Transverse colon (tissue), 4 donors: Measurements from ENCODE around the gene ZC3H7A. TPM values are rescaled to one million over a fixed set of nuclear protein-coding genes. Genes with fewer than 3 reads are reported as not detected.
A peak's percentile ranks its signal among the peaks of the same experiment; 100 is the strongest.

Experiments used
- DNase-seq: peaks from one replicate; pipeline ENCODE4 v3.0.0-alpha.2; 2019
- H3K27ac ChIP-seq, 4 donors: fragments of 200-600 bp; sonication (generic); 2 replicates each; pipeline ENCODE4 v1.5.1; 2016 to 2018; ENCODE audit warnings: inconsistent platforms in 4 of 4
- H3K27me3 ChIP-seq: fragments of 200-600 bp; sonication (generic); 2 replicates; pipeline ENCODE4 v1.5.1; 2017; ENCODE audit warnings: inconsistent platforms
- H3K36me3 ChIP-seq, 4 donors: fragments of 200-600 bp; sonication (generic); 2 replicates each; pipeline ENCODE4 v1.5.1; 2017 to 2019; ENCODE audit warnings: inconsistent platforms in 4 of 4
- H3K4me1 ChIP-seq, 4 donors: fragments of 200-600 bp; sonication (generic); 2 replicates each; pipeline ENCODE4 v1.5.1; 2017 to 2020; ENCODE audit warnings: inconsistent platforms in 4 of 4
- H3K4me3 ChIP-seq, 4 donors: fragments of 200-600 bp; sonication (generic); 1 replicate in 1 of 4; 2 replicates in 3 of 4; pipeline versions ENCODE4 v1.5.1 to v1.6.1; 2017 to 2019; ENCODE audit warnings: inconsistent platforms in 4 of 4
- H3K9me3 ChIP-seq, 2 donors: fragments of 200-600 bp; sonication (generic); 2 replicates each; pipeline ENCODE4 v1.5.1; 2017 to 2019; ENCODE audit warnings: inconsistent platforms in 2 of 2
- CTCF ChIP-seq, 5 experiments: fragments of 200-600 bp in 3 of 5; fragments of 450-650 bp in 2 of 5; sonication (generic) in 3 of 5; IDR thresholded peaks; 1 replicate in 2 of 5; 2 replicates in 3 of 5; pipeline ENCODE4 v1.5.1; 2016 to 2017; ENCODE audit warnings: antibody characterized with exemption in 5 of 5, inconsistent platforms in 3 of 5, mild to moderate bottlenecking in 2 of 5, moderate library complexity in 1 of 5
- EP300 ChIP-seq: sonication (generic); formaldehyde crosslinking; IDR thresholded peaks from one replicate; pipeline ENCODE4 v1.6.1; 2017; ENCODE audit warnings: antibody characterized with exemption, low read depth
- POLR2A ChIP-seq: fragments of 450-650 bp; IDR thresholded peaks from one replicate; pipeline ENCODE4 v1.6.1; 2016; ENCODE audit warnings: antibody characterized with exemption, mild to moderate bottlenecking, moderate library complexity
- POLR2AphosphoS5 ChIP-seq, 3 donors: sonication (generic); formaldehyde crosslinking; IDR thresholded peaks; one replicate each; pipeline ENCODE4 v1.6.1; 2016; ENCODE audit warnings: antibody characterized with exemption in 3 of 3
- WGBS, 2 donors: methylation state at CpG; one replicate each; pipeline ENCODE4 v1.1.5; 2018; ENCODE audit warnings: low coverage in 1 of 2; 5-methylcytosine and 5-hydroxymethylcytosine counted together
- in situ Hi-C, 4 donors: fragments of 200-750 bp; cut with MboI; loops; one replicate each; pipeline versions ENCODE4 v1.15.0 to v1.15.1; 2017; ENCODE audit warnings: low sequenced_read_pairs in 3 of 4, low pct_ligation_motif_present in 1 of 4, low pct_unique_long_range_greater_than_20kb in 1 of 4
- intact Hi-C: fragments of 100-400 bp; cut with DNase I; formaldehyde crosslinking; loops from one replicate; pipeline ENCODE4 v1.15.1; 2023; ENCODE audit warnings: low total_unique reads
- total RNA-seq, 4 donors: library from RNA; depleted of rRNA; stranded (reverse); fragments of >200 nt; gene quantifications; one replicate each; pipeline ENCODE4 v1.1.0, GENCODE V29; 2016

Gene ZC3H7A
- total RNA-seq, 4 donors from 2014 or later = 38.1 to 92.0 (median 63.3) TPM

- H3K27me3 ChIP-seq = no peaks in the 10 kb centered on the region
- H3K4me1 ChIP-seq = no peaks in the 10 kb centered on the region
- no peak overlapping the region for H3K27ac ChIP-seq
- no peak for DNase-seq
- WGBS, 2 donors = 94 to 100% methylated on average over 1 of the region's 1 CpG
- no peak for TF ChIP-seq CTCF (IDR thresholded peaks at IDR 0.05)
- no peak for TF ChIP-seq POLR2AphosphoS5 (IDR thresholded peaks at IDR 0.05)
- no peak for TF ChIP-seq POLR2A
- no peak for TF ChIP-seq EP300
- H3K4me3 ChIP-seq = no peak overlapping the region
- H3K9me3 ChIP-seq = no peaks in the 10 kb centered on the region
- in situ Hi-C loops (loop anchor here in 2 of 4 donors (25.0 kb wide), 1 partner anchor 321 kb away; no protein-coding TSS in a partner anchor), intact Hi-C loops (no loop called here)
- peaks cover 0 to 11% (median 0%) of the 10 kb centered on the region in 4 donors for H3K36me3 ChIP-seq
Measured at GRCh38 chr16:11708421-11708820, 88.6 kb downstream of the ZC3H7A start.

GRCh38 chr16:11707679-11708197, 89.3 kb downstream of the ZC3H7A start:
- TF ChIP-seq EP300 (no peak), POLR2AphosphoS5 (IDR thresholded peaks at IDR 0.05) (no peak), CTCF (IDR thresholded peaks at IDR 0.05) (no peak), POLR2A (no peak)
- in situ Hi-C loops (loop anchor here in 2 of 4 donors (25.0 kb wide), 1 partner anchor 320 kb away; no protein-coding TSS in a partner anchor), intact Hi-C loops (no loop called here)
- H3K9me3 ChIP-seq = no peaks in the 10 kb centered on the region
- peaks cover 0 to 8% (median 0%) of the 10 kb centered on the region in 4 donors for H3K36me3 ChIP-seq
- H3K27me3 ChIP-seq = no peaks in the 10 kb centered on the region
- H3K27ac ChIP-seq = no peak overlapping the region
- H3K4me1 ChIP-seq = no peaks in the 10 kb centered on the region
- H3K4me3 ChIP-seq = no peak overlapping the region
- no peak for DNase-seq
- 94 to 95% methylated on average over 4 of the region's 4 CpGs for WGBS, 2 donors

GRCh38 chr16:11706180-11706742, 90.8 kb downstream of the ZC3H7A start:
- no peaks in the 10 kb centered on the region for H3K27me3 ChIP-seq
- peak overlapping the region in 1 of 4 donors; percentile 6 for H3K27ac ChIP-seq
- in situ Hi-C loops = loop anchor here in 2 of 4 donors (25.0 kb wide), 1 partner anchor 319 kb away; no protein-coding TSS in a partner anchor
- no peak for TF ChIP-seq POLR2AphosphoS5 (IDR thresholded peaks at IDR 0.05)
- TF ChIP-seq POLR2A = no peak
- TF ChIP-seq EP300 = no peak
- no peak for TF ChIP-seq CTCF (IDR thresholded peaks at IDR 0.05)
- WGBS, 2 donors = 96% methylated on average over 5 of the region's 5 CpGs; no CpG with 5 or more reads in 1 of the 2 donors
- H3K36me3 ChIP-seq = peaks cover 0 to 8% (median 0%) of the 10 kb centered on the region in 4 donors
- intact Hi-C loops = no loop called here
- H3K4me3 ChIP-seq = no peak overlapping the region
- no peaks in the 10 kb centered on the region for H3K9me3 ChIP-seq
- no peaks in the 10 kb centered on the region for H3K4me1 ChIP-seq
- peak; percentile 50 for DNase-seq

GRCh38 chr16:11705311-11706025, 91.6 kb downstream of the ZC3H7A start:
- H3K27ac ChIP-seq = no peak overlapping the region
- 81 to 88% methylated on average over 6 of the region's 6 CpGs for WGBS, 2 donors
- in situ Hi-C loops (loop anchor here in 2 of 4 donors (25.0 kb wide), 1 partner anchor 318 kb away; no protein-coding TSS in a partner anchor), intact Hi-C loops (no loop called here)
- H3K4me1 ChIP-seq = peaks cover 0 to 3% (median 0%) of the 10 kb centered on the region in 4 donors
- no peaks in the 10 kb centered on the region for H3K27me3 ChIP-seq
- TF ChIP-seq POLR2AphosphoS5 (IDR thresholded peaks at IDR 0.05) (no peak), CTCF (IDR thresholded peaks at IDR 0.05) (no peak), POLR2A (no peak), EP300 (no peak)
- peaks cover 0 to 8% (median 0%) of the 10 kb centered on the region in 4 donors for H3K36me3 ChIP-seq
- H3K4me3 ChIP-seq = no peak overlapping the region
- no peaks in the 10 kb centered on the region for H3K9me3 ChIP-seq
- no peak for DNase-seq
